HG03175 (cell line): ENCODE measurements around the gene PSMD14.
"Not testable (repeated sequence)": the region's sequence is repeated elsewhere in the genome, so short reads cannot be mapped to it uniquely, and the experiment has no call there.

Experiments
- ATAC-seq: cut with Tn5 transposase; IDR thresholded peaks from one replicate; pipeline ENCODE4 v1.9.1; 2021; ENCODE audit warnings: mild to moderate bottlenecking, moderate library complexity; ENCODE audit not compliant: unreplicated experiment

Gene PSMD14

GRCh38 chr2:161308178-161308955 lies at the start of gene PSMD14:
Gene PSMD14 (plus strand): TSS chr2:161308425. CDS start chr2:161318826, 10,401 bp downstream.
- peak; percentile 97 for ATAC-seq

- ATAC-seq, result no peak
Observed at GRCh38 chr2:161265874-161266273, 42.4 kb upstream of the PSMD14 start.

DNA sequence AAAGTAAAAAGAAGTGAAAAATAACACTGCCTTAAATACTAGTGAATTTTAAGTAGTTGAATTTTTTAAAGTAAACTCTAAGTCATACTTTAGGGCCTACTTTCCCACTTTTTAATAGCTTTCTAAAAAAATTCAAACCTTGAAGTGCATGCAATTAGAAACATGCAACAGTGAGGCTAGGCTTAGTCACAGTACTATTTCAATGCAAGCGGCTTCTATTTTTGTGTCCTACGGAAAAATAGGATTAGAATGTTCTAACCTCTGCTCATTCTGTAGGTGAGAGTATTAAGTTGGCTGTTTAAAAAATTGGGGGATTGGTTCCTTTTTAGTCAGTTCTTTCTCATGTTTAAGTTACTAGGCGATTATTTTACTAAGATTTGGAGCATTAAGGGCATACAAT lies 39.1 kb upstream of the PSMD14 start:
- no peak for ATAC-seq

- ATAC-seq, result peak; percentile 83
Observed at GRCh38 chr2:161273038-161273760, 35.0 kb upstream of the PSMD14 start.

DNA sequence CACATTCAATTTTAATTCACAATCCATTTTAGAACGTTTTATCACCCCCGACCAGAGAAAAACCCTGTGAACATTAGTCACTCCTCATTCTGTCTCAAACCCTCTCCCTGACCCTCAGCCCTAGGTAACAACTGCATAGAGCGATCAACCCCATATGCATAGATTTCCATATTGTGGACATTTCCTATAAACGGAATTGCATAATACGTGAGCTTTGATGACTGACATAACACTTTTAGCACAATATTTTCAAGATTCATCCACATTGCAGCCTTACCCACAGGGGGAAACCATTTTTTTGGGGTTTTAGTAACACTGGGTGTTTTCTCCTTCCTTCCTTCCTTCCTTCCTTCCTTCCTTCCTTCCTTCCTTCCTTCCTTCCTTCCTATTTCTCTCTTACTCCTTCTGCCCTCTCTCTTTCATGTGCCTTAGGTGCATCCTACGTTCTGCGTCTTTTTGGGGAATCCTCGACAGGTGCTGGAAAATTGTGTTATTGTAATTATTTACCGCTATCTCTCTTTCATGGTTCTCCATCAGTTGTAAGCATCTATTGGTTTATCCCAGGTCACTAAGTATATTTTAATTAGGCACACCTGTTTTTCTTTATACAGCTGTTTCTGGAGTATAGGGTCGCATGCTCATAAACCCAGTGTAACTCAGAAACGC lies 29.5 kb upstream of the PSMD14 start:
- not testable (repeated sequence) for ATAC-seq

GRCh38 chr2:161279230-161279815 lies 28.9 kb upstream of the PSMD14 start:
- not testable (repeated sequence) for ATAC-seq

DNA sequence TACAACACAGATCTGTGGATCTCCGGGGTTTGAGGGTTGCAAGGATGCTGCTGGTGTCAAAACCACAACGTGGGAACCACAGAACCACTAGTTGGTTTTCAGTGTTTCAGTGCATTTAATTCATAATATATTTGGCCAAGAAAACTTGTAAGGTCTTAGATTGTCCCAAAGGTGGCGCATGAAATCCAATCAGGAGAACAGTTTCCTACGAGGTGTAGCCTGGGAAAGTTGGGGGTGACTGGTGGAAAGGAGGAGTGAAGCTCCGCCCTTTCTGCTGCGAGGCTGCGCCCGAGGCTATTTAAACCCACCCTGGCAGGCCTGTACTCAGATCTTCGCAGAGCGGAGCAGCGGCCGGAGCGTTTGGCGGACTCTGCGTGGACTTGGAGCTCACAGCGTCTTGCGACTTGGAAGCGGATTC lies 27.3 kb upstream of the PSMD14 start:
- ATAC-seq, result not testable (repeated sequence)

- not testable (repeated sequence) for ATAC-seq
Observed at GRCh38 chr2:161281615-161282310, 26.5 kb upstream of the PSMD14 start.

DNA sequence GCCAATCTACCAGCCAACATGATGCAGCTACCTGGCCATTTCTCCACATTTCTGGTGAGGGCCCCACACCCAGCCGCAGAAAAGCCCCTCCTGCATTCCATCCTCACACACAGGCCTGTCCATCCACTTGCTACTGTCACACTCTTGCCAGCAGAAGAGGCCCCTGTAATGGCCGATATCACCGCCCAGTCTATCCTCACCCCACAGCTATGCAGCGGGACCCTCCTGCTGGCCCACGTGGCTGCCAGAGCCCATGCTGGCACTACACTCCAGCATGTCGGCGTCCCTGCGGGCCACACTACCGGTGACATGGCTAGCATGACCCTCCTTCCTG lies 25.9 kb upstream of the PSMD14 start:
- ATAC-seq, result not testable (repeated sequence)

GRCh38 chr2:161283926-161284325 lies 24.3 kb upstream of the PSMD14 start:
- no peak for ATAC-seq

DNA sequence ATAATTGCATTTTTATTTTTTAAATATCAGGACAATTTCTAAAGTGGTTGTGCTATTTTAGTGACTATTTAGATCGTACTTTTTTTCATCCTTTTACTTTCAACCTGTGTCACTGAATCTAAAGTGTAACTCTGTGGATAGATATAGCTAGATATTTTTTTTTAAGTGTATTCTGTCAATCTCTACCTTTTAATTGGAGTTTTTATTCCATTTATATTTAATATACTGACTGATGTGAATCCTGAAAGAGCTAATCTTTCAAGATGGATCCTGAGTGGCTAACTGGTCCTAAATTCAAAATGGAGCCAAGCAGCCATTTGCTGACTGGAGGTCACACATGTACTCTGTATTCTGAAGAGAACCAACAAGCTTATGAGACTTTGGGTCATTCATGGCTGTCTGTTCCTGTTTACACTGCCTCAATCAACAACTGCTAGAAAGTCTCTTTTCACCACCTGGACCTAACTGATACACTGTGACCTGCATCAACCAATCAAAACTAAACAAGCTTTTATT lies 4.6 kb upstream of the PSMD14 start:
- ATAC-seq, result no peak

GRCh38 chr2:161306919-161307318 lies 1.3 kb upstream of the PSMD14 start:
- no peak for ATAC-seq

- no peak for ATAC-seq
Observed at GRCh38 chr2:161307676-161308075, 549 bp upstream of the PSMD14 start.

GRCh38 chr2:161312996-161313395 lies 4.8 kb downstream of the PSMD14 start:
- no peak for ATAC-seq

DNA sequence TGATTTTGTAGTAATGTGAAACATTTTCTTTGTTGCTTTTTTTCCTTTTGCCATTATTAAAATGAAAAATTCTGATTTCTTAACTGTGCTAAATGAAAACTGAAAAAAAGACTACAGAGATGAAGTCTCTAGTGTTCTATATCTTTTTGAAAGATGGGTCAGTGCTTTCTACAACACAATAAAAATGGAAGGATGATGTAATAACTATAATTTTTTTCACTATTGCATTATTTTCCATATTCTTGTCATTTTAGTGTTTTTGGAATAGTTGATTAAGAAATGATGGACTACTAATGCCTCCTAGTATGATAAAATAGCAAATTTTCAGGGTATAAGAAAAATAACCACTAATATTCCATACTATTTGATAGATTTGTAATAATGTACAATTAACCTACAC lies 7.2 kb downstream of the PSMD14 start:
- ATAC-seq, result no peak

DNA sequence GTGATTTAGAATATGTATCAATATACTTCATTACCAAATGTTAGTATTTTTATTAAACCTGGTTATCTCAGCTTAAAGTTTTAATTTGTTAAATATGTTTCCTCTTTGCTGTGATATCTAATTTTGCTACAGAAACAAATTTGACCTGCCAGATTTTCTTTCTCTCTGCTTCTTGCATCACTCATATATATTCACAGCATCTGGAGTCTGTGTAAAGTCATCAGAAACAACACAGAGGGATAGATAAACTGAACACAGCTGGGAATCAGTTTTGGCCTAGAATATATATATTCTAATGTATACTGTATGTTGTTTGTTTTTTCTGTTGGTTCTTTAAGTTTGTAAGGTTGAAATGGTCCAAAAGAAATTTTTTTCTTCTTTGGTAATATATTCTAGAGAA lies 8.5 kb downstream of the PSMD14 start:
- no peak for ATAC-seq

- ATAC-seq, result no peak
Observed at GRCh38 chr2:161321944-161322648, 13.9 kb downstream of the PSMD14 start.

- ATAC-seq, result no peak
Observed at GRCh38 chr2:161324876-161325275, 16.7 kb downstream of the PSMD14 start.

DNA sequence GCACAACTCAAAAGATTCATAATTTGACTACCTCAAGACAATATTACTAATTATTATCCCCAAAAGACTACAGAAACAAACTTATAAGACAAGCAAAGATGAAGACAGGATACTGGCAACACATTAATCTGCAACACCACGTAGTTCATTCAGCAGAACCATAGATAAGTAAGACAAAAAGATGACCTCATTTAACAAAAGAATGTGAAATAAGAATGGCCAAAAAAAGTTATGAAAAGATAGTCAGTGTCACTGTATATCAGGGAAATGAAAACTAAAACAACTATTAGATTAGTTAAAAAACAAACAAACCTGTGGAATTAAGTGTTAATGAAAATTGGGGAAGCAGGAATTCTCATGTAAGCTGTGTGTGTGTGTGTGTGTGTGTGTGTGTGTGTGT lies 19.4 kb downstream of the PSMD14 start:
- no peak for ATAC-seq

- no peak for ATAC-seq
Observed at GRCh38 chr2:161332371-161332967, 24.2 kb downstream of the PSMD14 start.
